IMR-90 (cell line): ENCODE measurements around the gene HSPA12A.

ENCODE experiments used
- BHLHE40 ChIP-seq: fragments of 150-350 bp; IDR thresholded peaks from 2 replicates; pipeline ENCODE4 v1.6.1; 2016; ENCODE audit warnings: mild to moderate bottlenecking, low read depth, low read length
- CEBPB ChIP-seq: IDR thresholded peaks from 2 replicates; pipeline ENCODE4 v1.6.1; 2012; ENCODE audit warnings: low read depth, low read length, improper control_type of control experiment
- CHD1 ChIP-seq: IDR thresholded peaks from 2 replicates; pipeline ENCODE4 v1.6.1; 2012; ENCODE audit warnings: low read depth, low read length, improper control_type of control experiment
- CTCF ChIP-seq: conservative IDR thresholded peaks from 2 replicates; pipeline ENCODE4 v1.5.1; 2012; ENCODE audit warnings: mild to moderate bottlenecking, low read depth, low read length, improper control_type of control experiment
- FOS ChIP-seq: fragments of 150-350 bp; IDR thresholded peaks from 2 replicates; pipeline ENCODE4 v1.6.1; 2016; ENCODE audit warnings: low read depth, low read length
- MXI1 ChIP-seq: IDR thresholded peaks from 2 replicates; pipeline ENCODE4 v1.6.1; 2012; ENCODE audit warnings: low read depth, mild to moderate bottlenecking, low read length, moderate library complexity, borderline replicate concordance
- POLR2A ChIP-seq: IDR thresholded peaks from 2 replicates; pipeline ENCODE4 v1.6.1; 2012; ENCODE audit warnings: mild to moderate bottlenecking, low read depth, low read length
- RAD21 ChIP-seq: IDR thresholded peaks from 2 replicates; pipeline ENCODE4 v1.6.1; 2012; ENCODE audit warnings: low read length, improper control_type of control experiment
- RFX5 ChIP-seq: IDR thresholded peaks from 2 replicates; pipeline ENCODE4 v1.8.0; 2012; ENCODE audit warnings: low read depth, mild to moderate bottlenecking, low read length, moderate library complexity
- SMC3 ChIP-seq: fragments of 150-350 bp; IDR thresholded peaks from 2 replicates; pipeline ENCODE4 v1.6.1; 2016; ENCODE audit warnings: low read depth, mild to moderate bottlenecking, antibody characterized with exemption, low read length, moderate library complexity
- USF2 ChIP-seq: fragments of 150-350 bp; IDR thresholded peaks from 2 replicates; pipeline ENCODE4 v1.6.1; 2017; ENCODE audit warnings: mild to moderate bottlenecking, antibody characterized with exemption, low read length, low read depth

DNA sequence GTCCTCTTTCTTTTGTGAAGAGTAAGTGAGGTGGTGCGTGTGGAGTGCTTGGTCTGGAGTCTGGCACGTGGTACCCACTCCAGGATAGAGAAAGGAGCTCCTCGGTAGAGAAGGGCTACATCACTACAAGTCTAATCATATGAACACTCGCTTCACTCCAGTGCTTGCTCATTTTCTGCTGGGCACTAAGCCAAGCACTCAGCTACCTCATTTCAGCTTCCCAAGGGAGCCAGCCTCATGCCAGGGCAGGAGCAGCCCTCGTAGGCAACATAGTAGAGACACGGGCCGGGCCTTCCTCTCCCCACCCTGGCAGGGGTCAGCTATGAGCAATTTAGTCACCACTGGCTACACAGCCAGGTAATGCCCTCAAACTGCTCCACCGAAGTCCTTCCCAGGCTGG, 11.4 kb upstream of the HSPA12A start:
- TF ChIP-seq CEBPB (no peak), POLR2A (no peak), RAD21 (no peak), CTCF (no peak), SMC3 (no peak), USF2 (no peak), MXI1 (no peak), BHLHE40 (no peak), CHD1 (no peak), FOS (no peak), RFX5 (no peak)
